GM18867 (cell line): ENCODE data around the gene DTWD2.

Source experiments
- ATAC-seq: cut with Tn5 transposase; IDR thresholded peaks from one replicate; pipeline ENCODE4 v1.9.1; 2021; ENCODE audit warnings: mild to moderate bottlenecking, moderate library complexity; ENCODE audit not compliant: unreplicated experiment

DTWD2 gene

DNA sequence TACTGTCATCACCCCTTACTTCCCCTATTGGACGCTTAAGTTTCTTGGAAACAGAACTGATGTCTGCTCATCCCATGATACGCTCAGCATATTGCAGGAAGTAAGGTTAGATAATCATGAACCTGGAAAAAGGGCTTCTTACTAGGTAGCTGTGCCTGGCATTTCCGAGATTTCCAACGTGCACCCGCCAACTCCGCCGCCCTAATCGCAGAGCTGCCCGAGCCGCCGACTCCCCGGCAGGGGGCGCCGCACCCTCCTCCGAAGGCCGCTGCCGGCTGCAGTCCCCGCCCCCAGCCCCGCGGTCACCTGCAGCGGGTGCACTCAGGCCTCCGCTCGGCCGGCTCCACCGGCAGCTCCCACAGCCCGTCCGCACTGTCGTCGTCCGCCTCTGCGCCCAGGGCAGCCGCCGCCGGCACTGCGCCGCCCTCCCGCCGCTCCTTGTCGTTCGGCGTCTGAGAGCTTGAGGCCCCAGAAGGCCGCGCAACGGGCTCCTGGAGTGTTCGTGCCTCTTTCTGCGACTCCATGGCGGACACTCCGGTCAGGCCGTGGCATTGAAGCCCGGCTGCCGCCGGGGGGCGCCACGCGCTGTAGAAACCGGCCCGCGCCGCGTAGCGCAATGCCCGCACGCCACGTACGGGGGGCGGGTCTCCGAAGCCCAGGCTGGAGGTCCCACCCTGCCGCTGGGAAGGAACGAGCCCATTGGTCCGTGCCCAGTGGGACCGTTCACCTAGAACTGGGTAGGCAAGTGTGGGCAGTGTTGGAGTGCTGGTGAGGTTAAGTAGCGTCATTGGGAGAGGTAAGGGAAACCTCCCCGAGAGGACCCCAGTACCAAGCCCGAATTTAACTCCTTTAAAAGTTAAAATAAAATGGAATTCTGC is at the start of gene DTWD2:
TSS of gene DTWD2 (minus strand) at position 560 of the 878 bp plus-strand sequence. CDS start at position 524, 36 bp downstream.
- ATAC-seq, result peak; percentile 93

DNA sequence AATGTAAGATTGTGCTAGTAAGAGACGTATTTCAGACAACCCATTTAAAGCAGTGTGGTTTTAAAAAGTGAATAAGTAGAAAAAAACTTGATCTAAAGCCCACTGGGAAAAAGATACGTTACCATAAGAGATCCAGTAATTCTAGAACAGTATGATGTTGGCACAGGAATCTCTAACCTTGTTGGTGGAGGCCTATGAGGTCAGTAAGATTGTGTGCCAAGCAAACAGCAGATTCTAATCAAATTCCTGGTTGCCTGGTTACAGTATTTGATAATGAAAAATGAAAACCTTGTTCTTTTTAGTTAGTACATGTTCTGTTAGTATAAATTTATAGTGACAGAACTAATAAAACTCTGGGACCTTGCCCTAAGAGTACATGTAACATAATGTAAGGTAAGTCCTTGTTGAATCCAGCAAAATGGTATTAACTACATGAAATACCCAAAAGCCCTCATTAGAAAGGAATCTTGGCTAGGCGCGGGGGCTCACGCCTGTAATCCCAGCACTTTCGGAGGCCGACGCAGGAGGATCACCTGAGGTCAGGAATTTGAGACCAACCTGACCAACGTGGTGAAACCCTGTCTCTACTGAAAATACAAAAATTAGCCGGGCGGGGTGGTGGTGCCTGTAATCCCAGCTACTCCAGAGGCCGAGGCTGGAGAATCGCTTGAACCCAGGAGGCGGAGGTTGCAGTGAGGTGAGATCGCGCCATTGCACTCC is 49.3 kb upstream of the DTWD2 start:
- ATAC-seq, result no peak

DNA sequence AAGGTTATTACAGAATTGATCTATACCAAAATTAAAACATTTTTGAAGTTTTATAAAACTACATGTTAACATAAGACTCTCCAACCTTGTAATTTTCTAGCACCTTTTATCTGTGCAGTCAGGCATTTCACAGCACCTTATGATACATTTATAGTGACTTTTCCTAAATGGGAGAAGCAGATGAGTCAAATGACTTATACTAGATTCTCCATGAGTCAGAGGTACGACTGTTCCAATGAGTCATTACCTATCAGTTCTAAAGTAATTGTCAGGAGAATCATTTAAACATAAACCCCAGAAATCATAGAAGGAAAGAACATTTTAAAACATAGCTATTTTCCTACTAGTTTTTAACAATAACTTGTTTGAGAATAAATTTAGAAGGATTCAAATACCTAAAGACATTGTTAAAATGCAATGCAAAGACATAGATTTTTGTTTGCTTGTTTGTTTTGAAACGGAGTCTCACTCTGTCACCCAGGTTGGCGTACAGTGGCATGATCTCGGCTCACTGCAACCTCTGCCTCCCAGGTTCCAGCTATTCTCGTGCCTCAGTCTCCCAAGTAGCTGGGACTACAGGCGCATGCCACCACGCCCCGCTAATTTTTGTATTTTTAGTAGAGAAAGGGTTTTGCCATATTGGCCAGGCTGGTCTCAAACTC is 47.9 kb upstream of the DTWD2 start:
- ATAC-seq, result no peak

DNA sequence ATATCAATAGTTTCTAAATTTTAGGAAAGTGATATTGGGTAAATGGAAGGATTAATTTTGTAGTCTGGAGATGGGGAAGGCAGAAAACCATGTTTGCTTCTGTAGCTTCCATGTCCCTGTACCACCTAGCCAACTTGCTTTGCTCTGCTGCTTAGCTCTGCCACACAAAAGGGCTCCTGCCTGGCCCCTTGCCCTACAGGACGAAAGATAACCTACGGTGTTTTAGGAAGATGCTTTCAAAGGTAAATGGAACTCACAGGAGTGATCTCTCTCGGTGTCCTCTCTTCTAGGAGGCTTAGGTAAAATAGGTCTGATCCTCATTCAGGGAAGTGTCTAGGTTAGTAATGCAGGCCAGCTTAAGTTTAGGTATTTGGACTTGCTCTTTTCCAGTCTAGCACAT is 44.8 kb upstream of the DTWD2 start:
- ATAC-seq, result no peak

DNA sequence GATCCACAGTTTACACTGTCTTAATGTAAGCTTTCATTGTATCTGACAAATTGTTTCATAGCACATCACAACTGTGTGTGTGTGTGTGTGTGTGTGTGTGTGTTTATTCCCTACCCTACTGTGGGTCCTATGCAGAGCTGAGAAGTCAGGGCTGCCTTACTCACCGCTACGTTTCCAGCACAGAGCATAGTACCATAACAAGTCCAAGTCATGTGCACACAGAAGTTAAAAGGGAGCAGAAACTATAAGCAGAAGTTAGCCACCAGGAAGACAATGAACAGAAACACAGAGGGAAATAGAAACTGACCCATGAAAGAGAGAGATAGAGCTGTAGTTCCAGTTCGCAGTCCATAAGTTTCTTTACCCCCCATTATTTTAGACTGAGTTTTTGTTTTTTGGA is 44.3 kb upstream of the DTWD2 start:
- ATAC-seq, result no peak

DNA sequence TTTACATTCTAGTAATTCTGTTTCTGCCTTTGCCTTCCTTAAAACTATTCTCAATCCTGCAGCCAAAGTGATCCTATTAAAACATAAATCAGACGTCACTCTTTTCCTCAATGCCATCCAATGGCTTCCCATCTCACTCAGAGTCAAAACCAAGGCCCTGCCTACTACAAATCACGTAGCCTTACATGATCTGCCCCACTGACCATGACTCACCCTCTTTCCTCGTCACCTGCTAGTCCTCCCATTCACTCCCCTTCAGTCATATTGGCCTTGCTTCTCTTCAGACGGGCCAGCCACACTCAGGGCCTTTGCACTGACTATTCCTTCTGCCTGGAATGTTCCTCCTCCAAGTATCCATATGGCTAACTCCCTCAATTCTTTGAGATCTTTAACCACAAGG is 43.6 kb upstream of the DTWD2 start:
- ATAC-seq, result peak; percentile 57

- peak; percentile 92 for ATAC-seq
These were observed 42.9 kb upstream of the DTWD2 start for GRCh38 chr5:119031011-119031886.

DNA sequence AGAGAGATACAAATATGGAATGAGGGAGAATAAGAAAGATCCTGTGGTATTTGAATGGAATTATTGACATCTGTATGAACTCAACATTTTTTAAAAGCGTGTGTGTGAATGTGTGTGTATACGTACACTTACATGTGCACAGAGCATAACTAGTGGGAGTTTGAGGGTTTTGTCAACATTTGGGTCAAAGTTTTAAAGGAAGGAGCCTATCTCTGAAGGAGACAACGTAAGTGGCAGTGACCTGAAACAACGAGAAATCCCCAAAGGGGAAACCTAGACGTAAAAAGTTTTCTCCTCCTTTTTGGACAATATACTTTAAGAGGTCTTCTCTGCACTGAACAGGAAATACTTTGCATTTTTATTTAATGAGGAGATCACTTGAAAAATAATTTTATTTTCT is 40.2 kb upstream of the DTWD2 start:
- ATAC-seq, result no peak

- ATAC-seq, result no peak
These were observed 34.4 kb upstream of the DTWD2 start for GRCh38 chr5:119022773-119023172.

DNA sequence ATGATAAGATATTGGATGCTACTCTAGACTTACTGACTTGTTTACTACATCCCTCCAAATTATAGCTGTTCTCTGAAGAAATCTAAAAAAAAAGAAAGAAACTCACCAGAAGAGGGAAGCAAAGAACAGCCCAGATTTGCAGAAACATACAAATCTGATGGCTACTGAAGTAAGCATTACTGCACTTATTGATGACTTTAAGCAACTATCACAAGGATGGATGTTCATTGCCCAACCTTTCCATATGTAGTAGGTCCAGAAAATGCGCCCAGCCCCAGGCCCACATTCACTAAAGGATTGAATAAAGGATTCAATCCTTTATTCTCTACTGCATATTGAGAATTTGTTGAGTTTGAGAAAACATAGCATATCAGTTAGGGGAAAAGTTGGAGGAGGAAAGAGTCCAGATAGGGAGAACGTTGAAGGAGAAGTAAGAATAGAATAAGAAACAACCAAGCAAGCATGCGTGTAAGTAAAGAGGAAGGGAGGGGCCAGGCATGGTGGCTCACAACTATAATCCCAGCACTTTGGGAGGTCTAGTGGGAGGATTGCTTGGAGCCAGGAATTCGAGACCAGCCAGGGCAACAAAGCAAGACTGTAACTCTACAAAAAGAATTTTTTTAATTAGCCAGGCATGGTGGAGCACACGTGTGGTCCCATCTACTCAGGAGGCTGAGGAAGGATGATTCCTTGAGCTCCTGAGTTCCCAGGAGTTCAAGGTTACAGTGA is 33.8 kb upstream of the DTWD2 start:
- ATAC-seq, result peak; percentile 77

GRCh38 chr5:119021149-119021732 is 32.9 kb upstream of the DTWD2 start:
- peak; percentile 9 for ATAC-seq

DNA sequence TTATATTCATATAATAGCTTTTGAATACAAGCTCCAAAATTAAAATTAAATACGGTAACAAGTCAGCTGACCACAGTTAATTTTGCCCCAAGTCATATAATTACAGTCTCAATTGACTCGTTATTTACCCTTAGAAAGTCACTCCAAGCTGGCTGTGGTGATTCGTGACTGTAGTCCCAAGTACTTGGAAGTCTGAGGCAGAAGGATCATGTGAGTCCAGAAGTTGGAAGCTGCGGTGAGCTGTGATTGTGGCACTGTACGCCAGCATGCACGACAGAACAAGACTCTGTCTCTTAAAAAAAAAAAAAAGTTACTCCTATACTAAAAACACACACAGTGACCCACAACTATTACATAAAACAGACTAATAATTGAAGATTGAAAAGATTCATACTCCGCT is 31.6 kb upstream of the DTWD2 start:
- no peak for ATAC-seq

- no peak for ATAC-seq
These were observed 31.2 kb upstream of the DTWD2 start for GRCh38 chr5:119019501-119019900.

DNA sequence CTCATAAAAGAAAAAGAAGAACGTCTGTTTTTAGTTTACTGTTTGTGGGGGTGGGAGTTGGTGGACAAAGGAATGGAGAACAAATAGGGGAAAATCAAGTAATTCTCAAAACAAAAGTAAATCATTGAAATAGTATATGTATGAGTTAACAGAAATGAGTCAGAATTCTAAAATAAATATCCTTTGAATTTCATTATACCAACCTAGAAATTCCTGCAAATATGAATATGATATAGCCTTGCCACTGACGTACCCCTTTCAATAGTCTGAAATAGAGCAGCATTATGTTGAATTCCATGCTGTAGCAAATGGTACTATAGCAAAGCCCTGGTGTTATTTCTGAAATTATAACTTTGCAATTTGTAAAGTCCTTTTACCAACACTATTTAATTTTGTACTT is 29.6 kb upstream of the DTWD2 start:
- ATAC-seq, result no peak

DNA sequence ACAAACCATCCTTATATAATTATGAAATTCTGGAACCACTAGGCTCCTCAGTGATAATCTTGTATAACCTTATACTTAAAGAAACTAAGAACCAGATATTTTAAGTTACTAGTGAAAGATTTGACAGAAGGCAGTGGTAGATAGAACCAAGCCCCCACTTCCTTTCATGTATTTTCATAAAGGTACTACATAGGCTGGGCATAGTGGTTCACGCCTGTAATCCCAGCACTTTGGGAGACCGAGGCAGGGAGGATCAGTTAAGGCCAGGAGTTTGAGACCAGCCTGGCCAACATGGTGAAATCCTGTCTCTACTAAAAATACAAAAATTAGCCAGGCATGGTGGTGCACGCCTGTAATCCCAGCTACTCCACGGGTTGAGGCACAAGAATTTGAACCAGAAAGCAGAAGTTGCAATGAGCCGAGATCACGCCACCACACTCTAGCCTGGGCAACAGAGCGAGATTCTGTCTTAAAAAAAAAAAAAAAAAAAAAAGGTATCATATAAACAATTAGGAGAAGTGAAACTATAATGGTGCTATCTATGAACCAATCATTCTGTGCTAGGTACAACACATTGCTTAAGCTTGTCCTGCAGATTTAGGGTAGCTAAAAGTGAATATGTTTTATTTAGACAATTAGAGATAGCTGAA is 27.9 kb upstream of the DTWD2 start:
- peak; percentile 88 for ATAC-seq

DNA sequence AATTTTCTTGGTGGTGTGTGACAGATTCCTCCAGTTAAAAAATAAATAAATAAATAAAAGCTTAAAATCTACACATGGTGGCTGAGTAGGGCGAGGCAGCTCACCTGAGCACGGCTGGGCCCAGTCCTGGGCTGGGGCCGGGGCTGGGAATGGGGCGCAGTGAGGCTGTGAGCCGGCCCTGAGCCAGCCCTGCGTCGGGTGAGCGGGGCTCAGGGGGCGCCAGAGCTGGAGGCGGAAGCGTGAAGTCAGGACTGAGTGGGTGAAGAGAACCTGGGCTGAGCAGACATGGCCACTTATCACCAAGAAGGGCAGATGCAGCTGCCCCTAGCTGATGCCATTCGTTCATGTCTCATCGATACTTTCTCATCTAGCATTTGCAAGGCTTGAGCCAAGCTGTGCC is 22.8 kb upstream of the DTWD2 start:
- ATAC-seq, result no peak

DNA sequence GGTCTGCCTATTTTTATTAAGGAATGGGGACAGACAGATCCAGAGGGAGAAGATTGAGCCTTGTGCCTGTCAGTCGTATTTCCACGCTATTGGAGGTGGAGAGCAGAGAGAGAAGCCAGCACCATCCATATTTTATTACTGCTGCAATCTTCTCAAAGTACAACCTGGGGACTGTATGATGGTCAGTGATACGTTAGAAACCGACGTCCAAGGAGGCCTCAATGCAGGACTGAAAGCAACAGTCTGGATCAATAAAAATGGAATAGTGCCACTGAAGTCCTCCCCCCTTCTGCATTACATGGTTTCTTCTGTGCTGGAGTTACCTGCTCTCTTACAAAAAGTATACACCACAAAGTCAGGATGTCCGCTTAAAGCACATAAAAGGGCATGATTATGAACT is 21.9 kb upstream of the DTWD2 start:
- no peak for ATAC-seq

- no peak for ATAC-seq
These were observed 20.8 kb upstream of the DTWD2 start for GRCh38 chr5:119009131-119009530.

- ATAC-seq, result no peak
These were observed 11.3 kb upstream of the DTWD2 start for GRCh38 chr5:118999696-119000095.
